Neutrophil (primary cell): ENCODE data around the gene WDR82.

Experiments used
- H3K27ac ChIP-seq: fragments of 200-600 bp; sonication (generic); 2 replicates; pipeline ENCODE4 v1.5.1; 2016; ENCODE audit warnings: mild to moderate bottlenecking, moderate library complexity
- H3K27me3 ChIP-seq: fragments of 200-600 bp; sonication (generic); 2 replicates; pipeline ENCODE4 v1.6.0; 2016; ENCODE audit warnings: mild to moderate bottlenecking
- H3K36me3 ChIP-seq: fragments of 200-600 bp; sonication (generic); 2 replicates; pipeline ENCODE4 v1.5.1; 2017
- H3K4me1 ChIP-seq, 2 experiments: fragments of 200-600 bp in 1 of 2; sonication (generic) in 1 of 2; 1 replicate in 1 of 2; 2 replicates in 1 of 2; pipeline versions ENCODE4 v1.5.1 to v1.6.1; 2013 to 2016; ENCODE audit warnings: low read depth in 1 of 2, low read length in 1 of 2, mild to moderate bottlenecking in 1 of 2, moderate library complexity in 1 of 2; ENCODE audit not compliant: control insufficient read depth in 1 of 2, insufficient read depth in 1 of 2
- H3K4me3 ChIP-seq, 2 experiments: fragments of 200-600 bp in 1 of 2; sonication (generic) in 1 of 2; 1 replicate in 1 of 2; 2 replicates in 1 of 2; pipeline ENCODE4 v1.5.1; 2013 to 2016; ENCODE audit warnings: low read depth in 1 of 2, low read length in 1 of 2, mild to moderate bottlenecking in 1 of 2, moderate library complexity in 1 of 2
- H3K9me3 ChIP-seq: fragments of 200-600 bp; sonication (generic); 2 replicates; pipeline ENCODE4 v1.5.1; 2016
- CTCF ChIP-seq: fragments of 200-600 bp; sonication (generic); IDR thresholded peaks from 2 replicates; pipeline ENCODE4 v1.5.1; 2016; ENCODE audit warnings: antibody characterized with exemption

WDR82 gene

GRCh38 chr3:52230461-52230860 is 48.0 kb downstream of the WDR82 start:
- Histone ChIP-seq H3K4me1 (peaks cover 34 to 40% of the 10 kb centered on the region in 2 experiments), H3K27me3 (no peaks in the 10 kb centered on the region), H3K27ac (no peak overlapping the region), H3K4me3 (no peak overlapping the region), H3K9me3 (no peaks in the 10 kb centered on the region), H3K36me3 (peaks cover 86% of the 10 kb centered on the region)
- no peak for TF ChIP-seq CTCF

- Histone ChIP-seq H3K27ac (no peak overlapping the region), H3K4me3 (no peak overlapping the region), H3K36me3 (peaks cover 78% of the 10 kb centered on the region), H3K27me3 (no peaks in the 10 kb centered on the region), H3K4me1 (peaks cover 37 to 40% of the 10 kb centered on the region in 2 experiments), H3K9me3 (no peaks in the 10 kb centered on the region)
- TF ChIP-seq CTCF, result no peak
Observed at GRCh38 chr3:52229656-52230055, 48.8 kb downstream of the WDR82 start.

GRCh38 chr3:52228751-52229291 is 49.6 kb downstream of the WDR82 start:
- no peak overlapping the region for H3K27ac ChIP-seq
- H3K4me3 ChIP-seq, result no peak overlapping the region
- H3K9me3 ChIP-seq, result no peaks in the 10 kb centered on the region
- H3K27me3 ChIP-seq, result no peaks in the 10 kb centered on the region
- H3K36me3 ChIP-seq, result peaks cover 76% of the 10 kb centered on the region
- TF ChIP-seq CTCF, result no peak
- peaks cover 32 to 41% of the 10 kb centered on the region in 2 experiments for H3K4me1 ChIP-seq

- Histone ChIP-seq H3K36me3 (peaks cover 76% of the 10 kb centered on the region), H3K4me1 (peaks cover 32 to 39% of the 10 kb centered on the region in 2 experiments), H3K27me3 (no peaks in the 10 kb centered on the region)
Observed at GRCh38 chr3:52228266-52228665, 50.2 kb downstream of the WDR82 start.

GRCh38 chr3:52227766-52228165 is 50.7 kb downstream of the WDR82 start:
- H3K4me1 ChIP-seq, result peaks cover 32 to 35% of the 10 kb centered on the region in 2 experiments
- no peak for TF ChIP-seq CTCF
- H3K27me3 ChIP-seq, result no peaks in the 10 kb centered on the region
- no peak overlapping the region for H3K4me3 ChIP-seq
- H3K27ac ChIP-seq, result peak overlapping the region; percentile 13
- H3K36me3 ChIP-seq, result peaks cover 76% of the 10 kb centered on the region
- H3K9me3 ChIP-seq, result no peaks in the 10 kb centered on the region

More at GRCh38 chr3:52228266-52228665, 50.2 kb downstream of the WDR82 start:
- TF ChIP-seq CTCF, result no peak
- H3K27ac ChIP-seq, result peak overlapping the region; percentile 13
- no peaks in the 10 kb centered on the region for H3K9me3 ChIP-seq
- no peak overlapping the region for H3K4me3 ChIP-seq
